Adrenal gland (tissue), 5 donors: Measurements from ENCODE around the gene ABCA10.

ENCODE experiments used
- CTCF ChIP-seq, 6 experiments: fragments of 450-650 bp in 4 of 6; fragments of 200-600 bp in 2 of 6; sonication (generic) in 1 of 6; IDR thresholded peaks; 1 replicate in 5 of 6; 2 replicates in 1 of 6; pipeline versions ENCODE4 v1.5.1 to v1.8.0; 2016 to 2021; ENCODE audit warnings: antibody characterized with exemption in 6 of 6, mild to moderate bottlenecking in 2 of 6, moderate library complexity in 1 of 6
- POLR2A ChIP-seq, 2 donors: fragments of 450-650 bp; IDR thresholded peaks; one replicate each; pipeline ENCODE4 v1.6.1; 2017; ENCODE audit warnings: antibody characterized with exemption in 2 of 2, mild to moderate bottlenecking in 2 of 2, moderate library complexity in 1 of 2
- donor health status: DM: no; HTN: no; CAD: no.

GRCh38 chr17:69144331-69145255 lies 84.0 kb downstream of the ABCA10 start:
- TF ChIP-seq POLR2A (IDR thresholded peaks at IDR 0.05) (no peak), CTCF (IDR thresholded peaks at IDR 0.05) (no peak)
